Measurements from ENCODE around the gene TRHDE.

TRHDE gene

DNA sequence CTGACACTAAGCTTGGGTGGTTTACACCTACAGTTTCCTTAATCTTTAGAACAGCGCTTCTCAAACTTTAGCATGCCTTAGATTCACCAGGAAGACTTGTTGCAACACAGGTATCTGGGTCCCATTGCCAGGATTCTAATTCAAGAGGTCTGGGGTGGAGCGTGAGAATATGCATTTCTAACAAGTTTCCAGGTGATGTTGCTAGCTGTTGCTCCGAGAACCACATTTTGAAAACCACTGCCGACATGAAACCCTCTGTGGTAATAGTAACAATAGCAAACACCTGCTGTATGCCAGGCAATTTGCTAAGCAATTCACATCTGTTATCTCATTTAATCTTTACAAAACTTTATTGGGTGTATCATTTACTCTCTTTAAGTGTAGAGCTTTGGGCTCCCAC, 58.6 kb downstream of the TRHDE start:
- Mint-ChIP-seq H3K27ac (no peak overlapping the region), H3K4me3 (no peak overlapping the region), H3K36me3 (no peaks in the 10 kb centered on the region), H3K27me3 (no peaks in the 10 kb centered on the region), H3K4me1 (no peaks in the 10 kb centered on the region), H3K9me3 (peaks cover 5% of the 10 kb centered on the region)

- no peaks in the 10 kb centered on the region for H3K36me3 Mint-ChIP-seq
- no peaks in the 10 kb centered on the region for H3K27me3 Mint-ChIP-seq
- no peaks in the 10 kb centered on the region for H3K4me1 Mint-ChIP-seq
- H3K9me3 Mint-ChIP-seq, result peaks cover 5% of the 10 kb centered on the region
- H3K27ac Mint-ChIP-seq, result no peak overlapping the region
- no peak overlapping the region for H3K4me3 Mint-ChIP-seq
Observed at GRCh38 chr12:72337382-72337781, 65.2 kb downstream of the TRHDE start.

GRCh38 chr12:72337946-72338345, 65.8 kb downstream of the TRHDE start:
- Mint-ChIP-seq H3K4me3 (no peak overlapping the region), H3K4me1 (no peaks in the 10 kb centered on the region), H3K27me3 (no peaks in the 10 kb centered on the region), H3K9me3 (peaks cover 5% of the 10 kb centered on the region), H3K27ac (no peak overlapping the region), H3K36me3 (no peaks in the 10 kb centered on the region)

- Mint-ChIP-seq H3K27ac (no peak overlapping the region), H3K27me3 (no peaks in the 10 kb centered on the region), H3K36me3 (no peaks in the 10 kb centered on the region), H3K4me1 (no peaks in the 10 kb centered on the region), H3K4me3 (no peak overlapping the region), H3K9me3 (peaks cover 5% of the 10 kb centered on the region)
Observed at GRCh38 chr12:72338437-72338836, 66.3 kb downstream of the TRHDE start.

DNA sequence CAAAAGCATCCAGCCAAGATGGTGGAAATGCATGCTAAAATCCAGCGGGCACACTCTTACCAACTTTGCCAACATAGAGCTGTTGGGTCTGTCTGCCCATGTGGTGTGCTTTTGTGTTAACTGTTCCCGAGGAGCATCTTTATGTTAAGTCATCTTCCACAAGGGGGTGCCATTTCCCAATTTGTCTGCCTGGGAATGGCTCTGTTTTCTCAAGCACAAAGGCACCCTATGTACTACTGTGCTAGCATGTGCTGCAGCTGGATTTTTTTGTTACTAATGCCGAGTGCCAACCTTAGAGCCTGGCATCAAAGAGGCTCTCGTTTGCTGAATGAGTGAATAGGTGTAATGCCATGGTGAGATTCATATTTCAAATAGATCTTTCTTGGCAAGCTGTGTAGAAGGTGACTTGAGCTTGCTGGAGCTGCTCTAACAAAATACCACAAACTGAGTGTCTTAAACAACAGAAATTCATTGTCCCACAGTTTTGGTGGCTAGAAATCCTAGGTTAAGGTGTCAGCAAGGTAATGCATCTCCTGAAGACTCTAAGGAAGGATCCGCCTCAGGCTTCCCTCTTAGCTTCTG, 74.3 kb downstream of the TRHDE start:
- H3K27me3 Mint-ChIP-seq, result no peaks in the 10 kb centered on the region
- no peak overlapping the region for H3K4me3 Mint-ChIP-seq
- no peaks in the 10 kb centered on the region for H3K9me3 Mint-ChIP-seq
- no peak overlapping the region for H3K27ac Mint-ChIP-seq
- H3K4me1 Mint-ChIP-seq, result no peaks in the 10 kb centered on the region
- no peaks in the 10 kb centered on the region for H3K36me3 Mint-ChIP-seq

DNA sequence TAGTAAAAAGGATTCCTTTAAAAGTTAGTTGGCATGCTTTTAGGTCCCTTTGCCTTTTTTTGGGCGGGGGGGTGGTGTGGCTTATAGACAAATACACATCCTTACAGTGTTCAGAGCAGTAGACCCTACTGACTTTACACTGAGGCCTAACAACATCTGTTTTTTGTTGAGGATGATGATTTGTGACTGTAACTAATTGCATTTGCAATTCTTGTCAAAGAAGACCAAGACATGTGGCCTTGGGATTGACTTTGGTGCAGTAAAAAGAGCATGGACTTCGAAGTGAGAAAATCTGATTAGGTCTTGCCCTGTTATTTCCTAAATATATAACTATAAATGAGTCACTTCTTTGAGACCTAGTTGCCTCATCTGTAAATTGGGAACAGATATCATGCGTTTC, 77.3 kb downstream of the TRHDE start:
- Mint-ChIP-seq H3K4me1 (no peaks in the 10 kb centered on the region), H3K27me3 (no peaks in the 10 kb centered on the region), H3K4me3 (no peak overlapping the region), H3K9me3 (no peaks in the 10 kb centered on the region), H3K36me3 (no peaks in the 10 kb centered on the region), H3K27ac (no peak overlapping the region)

DNA sequence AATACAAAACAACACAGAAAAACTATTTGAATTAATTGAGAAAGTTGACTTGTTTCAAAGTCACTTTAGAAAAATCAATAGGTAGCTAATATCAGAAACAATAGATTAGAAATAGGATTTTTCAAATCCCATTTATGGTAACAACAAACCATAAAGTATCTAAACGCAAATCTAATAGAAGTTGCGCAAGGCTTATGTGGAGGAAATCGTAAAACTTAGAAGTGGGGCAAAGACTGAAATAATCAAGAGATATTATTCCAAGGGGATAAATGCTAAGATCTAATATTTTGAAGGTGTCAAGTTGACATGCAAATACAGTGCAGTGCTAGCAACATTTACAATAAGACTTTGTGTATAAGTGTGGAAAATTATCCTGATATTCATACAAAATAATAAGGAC, 87.2 kb downstream of the TRHDE start:
- H3K27me3 Mint-ChIP-seq, result no peaks in the 10 kb centered on the region
- no peak overlapping the region for H3K27ac Mint-ChIP-seq
- H3K9me3 Mint-ChIP-seq, result peaks cover 6% of the 10 kb centered on the region
- no peaks in the 10 kb centered on the region for H3K4me1 Mint-ChIP-seq
- H3K4me3 Mint-ChIP-seq, result no peak overlapping the region
- no peaks in the 10 kb centered on the region for H3K36me3 Mint-ChIP-seq

- Mint-ChIP-seq H3K36me3 (no peaks in the 10 kb centered on the region), H3K4me3 (no peak overlapping the region), H3K4me1 (no peaks in the 10 kb centered on the region), H3K27me3 (no peaks in the 10 kb centered on the region), H3K9me3 (peaks cover 14% of the 10 kb centered on the region), H3K27ac (no peak overlapping the region)
Observed at GRCh38 chr12:72365151-72365550, 93.0 kb downstream of the TRHDE start.

DNA sequence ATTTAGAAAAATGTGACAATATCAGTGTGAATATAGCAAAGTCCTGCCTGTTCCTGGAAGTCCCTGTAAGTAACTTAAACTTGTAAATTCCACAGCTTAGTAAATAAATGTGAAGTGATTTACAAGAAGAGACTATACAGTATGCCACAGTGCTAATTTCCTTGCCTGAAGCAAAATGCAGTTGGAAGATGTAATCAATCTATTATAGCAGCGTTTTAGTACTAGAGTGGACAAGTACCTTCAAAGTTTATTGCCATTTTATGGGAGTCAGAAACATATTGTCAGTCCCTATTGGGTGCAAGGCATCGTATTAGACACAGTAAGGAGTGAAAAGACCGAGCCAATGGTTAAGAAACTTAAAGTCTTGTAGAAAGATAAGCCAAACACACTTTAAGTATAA, 94.1 kb downstream of the TRHDE start:
- Mint-ChIP-seq H3K36me3 (no peaks in the 10 kb centered on the region), H3K27ac (no peak overlapping the region), H3K4me3 (no peak overlapping the region), H3K4me1 (no peaks in the 10 kb centered on the region), H3K27me3 (no peaks in the 10 kb centered on the region), H3K9me3 (peaks cover 14% of the 10 kb centered on the region)

- Mint-ChIP-seq H3K4me1 (no peaks in the 10 kb centered on the region), H3K9me3 (peaks cover 14% of the 10 kb centered on the region), H3K27ac (no peak overlapping the region), H3K36me3 (no peaks in the 10 kb centered on the region), H3K4me3 (no peak overlapping the region), H3K27me3 (no peaks in the 10 kb centered on the region)
Observed at GRCh38 chr12:72368298-72368697, 96.1 kb downstream of the TRHDE start.

DNA sequence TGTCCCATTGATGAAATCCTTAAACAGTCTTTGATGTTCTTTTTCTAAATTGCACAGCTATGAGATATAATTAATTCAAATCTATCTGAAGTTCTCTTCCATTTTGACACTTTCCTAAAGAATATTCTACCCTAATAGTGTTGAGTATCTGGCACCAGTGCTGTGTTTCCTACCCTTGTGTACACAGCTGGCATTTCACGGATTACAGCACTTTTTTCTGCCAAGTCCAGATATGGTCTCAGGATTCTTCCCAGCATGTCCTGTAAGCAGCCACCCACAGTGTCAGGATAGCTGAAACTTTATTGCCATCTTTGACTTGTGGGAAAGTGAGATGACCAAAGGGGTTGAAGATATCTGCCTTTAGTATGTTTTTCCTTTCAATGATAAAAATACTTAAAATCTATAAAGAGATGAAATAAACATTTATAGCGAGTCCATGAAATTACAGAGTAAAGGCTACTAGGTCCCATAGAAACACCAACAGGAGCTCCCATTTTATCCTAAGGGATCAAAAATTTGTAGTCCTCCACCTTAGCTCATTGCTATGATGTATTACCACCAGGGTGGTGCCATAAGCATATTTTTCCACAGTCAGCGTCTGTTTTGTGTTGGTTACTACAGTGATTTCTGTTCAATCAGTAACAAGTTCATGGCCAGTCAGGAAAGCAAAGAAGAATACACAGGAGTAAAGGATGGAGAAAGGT, 96.7 kb downstream of the TRHDE start:
- peaks cover 14% of the 10 kb centered on the region for H3K9me3 Mint-ChIP-seq
- no peaks in the 10 kb centered on the region for H3K36me3 Mint-ChIP-seq
- H3K27me3 Mint-ChIP-seq, result no peaks in the 10 kb centered on the region
- no peak overlapping the region for H3K4me3 Mint-ChIP-seq
- no peaks in the 10 kb centered on the region for H3K4me1 Mint-ChIP-seq
- H3K27ac Mint-ChIP-seq, result no peak overlapping the region

GRCh38 chr12:72369423-72369959, 97.3 kb downstream of the TRHDE start:
- Mint-ChIP-seq H3K9me3 (peaks cover 14% of the 10 kb centered on the region), H3K4me3 (no peak overlapping the region), H3K36me3 (no peaks in the 10 kb centered on the region), H3K4me1 (no peaks in the 10 kb centered on the region), H3K27me3 (no peaks in the 10 kb centered on the region), H3K27ac (no peak overlapping the region)

DNA sequence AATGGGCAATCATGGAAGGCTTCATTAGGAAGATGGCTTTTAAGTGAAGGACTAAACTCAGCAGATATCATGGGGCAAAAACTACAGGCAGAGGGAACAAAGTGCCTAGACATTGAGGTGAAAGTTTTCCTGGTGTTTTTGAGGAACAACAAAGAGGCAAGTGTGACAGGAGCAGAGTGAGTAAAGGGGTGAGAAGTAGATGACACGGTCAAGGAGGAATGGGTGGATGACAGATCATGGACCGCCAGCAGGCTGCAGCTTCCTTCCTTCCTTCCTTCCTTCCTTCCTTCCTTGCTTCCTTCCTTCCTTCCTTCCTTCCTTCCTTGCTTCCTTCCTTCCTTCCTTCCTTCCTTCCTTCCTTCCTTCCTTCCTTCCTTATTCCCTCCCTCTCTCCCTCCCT, 108.3 kb downstream of the TRHDE start:
- H3K4me3 Mint-ChIP-seq, result no peak overlapping the region

GRCh38 chr12:72388322-72388721, 116.2 kb downstream of the TRHDE start:
- Mint-ChIP-seq H3K27me3 (peaks cover 1% of the 10 kb centered on the region), H3K36me3 (no peaks in the 10 kb centered on the region), H3K4me3 (no peak overlapping the region)

More for the DNA sequence above, 108.3 kb downstream of the TRHDE start:
- H3K27me3 Mint-ChIP-seq, result no peaks in the 10 kb centered on the region
- H3K9me3 Mint-ChIP-seq, result no peaks in the 10 kb centered on the region
- H3K4me1 Mint-ChIP-seq, result no peaks in the 10 kb centered on the region
- H3K27ac Mint-ChIP-seq, result no peak overlapping the region
- H3K36me3 Mint-ChIP-seq, result no peaks in the 10 kb centered on the region

GRCh38 chr12:72390146-72390545, 118.0 kb downstream of the TRHDE start:
- H3K9me3 Mint-ChIP-seq, result peaks cover 20% of the 10 kb centered on the region
- peaks cover 1% of the 10 kb centered on the region for H3K27me3 Mint-ChIP-seq
- H3K4me1 Mint-ChIP-seq, result no peaks in the 10 kb centered on the region
- no peak overlapping the region for H3K27ac Mint-ChIP-seq
- no peak overlapping the region for H3K4me3 Mint-ChIP-seq
- H3K36me3 Mint-ChIP-seq, result no peaks in the 10 kb centered on the region

More at GRCh38 chr12:72388322-72388721, 116.2 kb downstream of the TRHDE start:
- Mint-ChIP-seq H3K9me3 (peaks cover 20% of the 10 kb centered on the region), H3K27ac (no peak overlapping the region), H3K4me1 (no peaks in the 10 kb centered on the region)

- no peaks in the 10 kb centered on the region for H3K36me3 Mint-ChIP-seq
- H3K27me3 Mint-ChIP-seq, result no peaks in the 10 kb centered on the region
- no peak overlapping the region for H3K27ac Mint-ChIP-seq
Observed at GRCh38 chr12:72406111-72406510, 133.9 kb downstream of the TRHDE start.

More at GRCh38 chr12:72406111-72406510, 133.9 kb downstream of the TRHDE start:
- Mint-ChIP-seq H3K4me1 (no peaks in the 10 kb centered on the region), H3K9me3 (no peaks in the 10 kb centered on the region), H3K4me3 (no peak overlapping the region)
